Tongue (tissue), 2 donors: ENCODE measurements around the gene LILRA5. TPM values are rescaled to one million over a fixed set of nuclear protein-coding genes. Genes with fewer than 3 reads are reported as not detected.
"Not testable (repeated sequence)": the region's sequence is repeated elsewhere in the genome, so short reads cannot be mapped to it uniquely, and the experiment has no call there.

Experiments
- DNase-seq: peaks from one replicate; pipeline ENCODE4 v3.0.0-alpha.2; 2015
- total RNA-seq: library from RNA; depleted of rRNA; stranded (reverse); fragments of >200 nt; gene quantifications from one replicate; pipeline ENCODE4 v1.2.3, GENCODE V29; 2014

Gene LILRA5
- total RNA-seq, 1 donor from 2014 or later, result not detected

DNA sequence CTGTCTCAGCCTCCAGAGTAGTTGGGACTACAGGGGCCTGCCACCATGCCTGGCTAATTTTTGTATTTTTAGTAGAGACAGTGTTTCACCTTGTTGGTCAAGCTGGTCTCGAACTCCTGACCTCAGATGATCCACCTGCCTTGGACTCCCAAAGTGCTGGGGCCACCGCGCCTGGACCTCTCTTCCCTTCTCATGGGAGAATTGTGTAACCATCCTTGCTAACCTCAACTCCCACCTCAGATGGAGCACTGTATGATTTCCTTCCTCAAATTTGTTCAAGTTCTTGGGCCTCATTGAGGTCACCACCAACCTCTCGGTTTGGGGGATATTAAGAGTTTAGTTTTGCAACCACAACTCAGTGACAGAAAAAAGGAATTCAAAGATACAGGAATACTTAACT is 10.7 kb downstream of the LILRA5 start:
- DNase-seq, result no peak

DNA sequence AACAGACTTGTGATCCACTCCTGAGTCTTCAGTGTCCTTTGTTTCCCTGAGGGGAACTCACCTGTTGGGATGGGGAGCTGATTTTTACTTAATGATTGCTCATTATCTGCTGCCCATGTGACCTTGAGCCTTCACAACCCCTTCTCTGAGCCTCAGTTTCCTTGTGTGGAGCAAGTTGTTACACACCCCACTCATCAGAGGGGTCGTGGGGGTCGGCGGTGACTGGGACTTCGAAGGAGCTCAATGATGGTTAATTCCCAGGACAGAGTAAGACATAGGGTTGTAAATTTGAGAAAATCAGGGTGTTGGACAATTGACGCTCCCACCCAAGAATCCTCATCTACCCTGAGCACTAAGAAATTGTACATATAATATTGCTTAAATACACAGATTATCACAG is 13.5 kb downstream of the LILRA5 start:
- no peak for DNase-seq

DNA sequence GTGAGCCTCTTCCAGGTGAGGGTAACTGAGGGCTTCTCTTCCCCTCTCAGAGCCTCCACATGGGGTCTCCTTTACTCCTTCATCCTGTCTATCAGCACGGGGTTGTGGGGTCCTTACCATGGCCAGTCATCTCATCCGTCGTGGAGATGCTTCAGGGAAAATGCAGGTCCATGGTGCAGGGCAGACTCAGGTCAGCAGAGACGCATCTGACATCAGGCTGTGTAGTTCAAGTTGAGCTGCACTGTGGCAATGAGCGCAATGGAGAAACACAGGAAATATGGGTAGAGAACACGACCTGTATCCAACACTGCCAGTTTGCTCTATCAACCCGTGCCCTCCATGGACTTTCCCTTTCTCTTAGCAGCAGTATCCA is 13.9 kb downstream of the LILRA5 start:
- no peak for DNase-seq

DNA sequence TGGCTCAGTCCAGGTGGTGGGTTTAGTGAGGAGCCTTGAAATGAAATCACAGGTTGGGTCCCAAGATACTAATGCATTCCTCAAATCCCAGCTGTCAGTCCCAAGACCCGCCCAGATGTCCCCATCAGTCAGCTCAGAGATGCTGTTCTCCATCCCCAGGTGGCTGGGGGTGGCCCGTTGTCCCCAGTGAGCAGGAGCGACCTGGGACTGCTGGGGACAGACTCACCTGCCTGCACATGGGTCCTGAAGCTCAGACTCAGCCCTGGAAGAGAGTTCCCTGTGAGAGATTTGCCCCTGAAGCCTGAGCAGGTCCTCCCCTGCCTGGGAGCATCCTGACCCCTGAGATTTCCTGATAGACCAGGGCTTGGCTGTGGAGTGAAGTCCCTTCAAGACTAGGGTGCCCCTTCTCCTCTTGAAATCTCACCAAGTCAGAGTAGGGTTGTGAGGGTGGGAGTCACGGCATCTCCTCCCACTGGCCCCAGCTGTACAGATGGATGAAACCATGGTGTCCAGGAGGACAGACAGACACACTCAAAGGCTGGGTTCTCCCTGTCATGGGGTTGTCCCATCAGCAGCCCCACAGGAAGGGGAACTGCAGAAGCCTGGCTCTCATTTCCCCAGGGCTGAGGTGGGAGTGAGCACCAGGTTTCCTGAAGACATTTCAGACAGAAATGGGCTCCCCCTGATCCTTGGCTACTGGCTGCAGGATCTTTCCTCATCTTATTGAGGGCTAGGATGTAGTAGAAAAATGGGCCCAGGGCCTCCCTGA is 14.4 kb downstream of the LILRA5 start:
- DNase-seq, result no peak

DNA sequence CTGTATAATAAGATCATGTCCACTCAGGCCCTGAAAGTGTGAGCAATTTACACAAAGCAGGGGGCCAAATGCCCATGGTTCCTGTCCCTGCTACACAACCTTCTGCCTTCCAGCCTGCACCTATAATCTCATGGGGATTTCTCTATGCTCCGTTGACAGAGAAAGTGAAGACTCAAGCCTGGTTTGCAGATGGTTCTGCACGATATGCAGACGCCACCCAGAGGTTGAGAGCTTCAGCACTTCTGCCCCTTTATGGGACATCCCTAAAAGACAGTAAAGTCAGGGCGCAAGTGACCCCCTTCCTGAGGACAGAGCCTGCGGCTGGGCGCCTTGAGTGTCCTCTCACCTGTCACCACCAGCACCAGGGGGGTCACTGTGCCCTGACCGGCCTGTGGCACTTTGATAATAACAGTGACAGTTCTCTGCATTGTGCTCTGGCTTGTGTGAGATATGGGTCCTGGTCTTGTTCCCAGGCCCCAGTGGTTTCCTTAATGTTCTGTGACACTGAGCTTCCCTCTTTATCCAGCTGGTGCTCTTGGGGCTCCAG is 15.1 kb downstream of the LILRA5 start:
- no peak for DNase-seq

DNA sequence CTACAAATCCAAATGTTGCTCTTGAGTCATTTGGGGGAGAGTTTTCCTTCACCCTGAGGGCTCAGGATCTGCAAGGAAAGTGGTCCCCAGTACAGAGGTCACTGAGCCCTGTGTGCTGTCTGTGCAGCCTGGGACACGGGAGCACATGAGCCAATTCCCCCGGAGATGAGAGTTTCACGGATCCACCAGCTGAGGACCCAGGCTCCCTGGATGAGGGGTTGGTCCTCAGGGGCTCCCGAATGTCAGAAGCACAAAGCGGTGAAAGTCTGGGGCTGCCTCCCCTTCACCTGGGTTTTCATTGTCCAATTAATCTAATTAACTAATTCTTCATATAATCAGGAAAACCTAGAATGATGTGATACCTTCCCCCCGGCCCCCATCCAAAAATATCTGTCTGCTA is 18.4 kb downstream of the LILRA5 start:
- no peak for DNase-seq

DNA sequence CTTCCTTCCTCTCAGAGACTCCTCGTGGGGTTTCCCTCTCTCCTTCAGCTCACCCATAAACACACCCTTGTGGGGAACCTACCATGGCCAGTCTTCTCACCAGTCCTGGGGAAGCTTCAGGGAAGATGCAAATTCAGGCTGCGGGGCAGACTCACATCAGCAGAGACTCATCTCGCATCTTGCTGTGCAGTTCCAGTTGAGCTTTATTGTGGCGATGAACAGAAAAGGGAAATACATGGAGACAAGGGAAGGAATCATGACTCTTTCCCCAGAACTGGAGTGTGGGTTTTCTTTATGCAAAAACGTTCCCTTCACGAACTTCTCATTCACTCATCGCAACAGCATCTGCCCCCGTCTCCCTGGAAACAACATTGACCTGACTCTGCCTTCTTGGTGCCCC is 23.8 kb downstream of the LILRA5 start:
- not testable (repeated sequence) for DNase-seq

DNA sequence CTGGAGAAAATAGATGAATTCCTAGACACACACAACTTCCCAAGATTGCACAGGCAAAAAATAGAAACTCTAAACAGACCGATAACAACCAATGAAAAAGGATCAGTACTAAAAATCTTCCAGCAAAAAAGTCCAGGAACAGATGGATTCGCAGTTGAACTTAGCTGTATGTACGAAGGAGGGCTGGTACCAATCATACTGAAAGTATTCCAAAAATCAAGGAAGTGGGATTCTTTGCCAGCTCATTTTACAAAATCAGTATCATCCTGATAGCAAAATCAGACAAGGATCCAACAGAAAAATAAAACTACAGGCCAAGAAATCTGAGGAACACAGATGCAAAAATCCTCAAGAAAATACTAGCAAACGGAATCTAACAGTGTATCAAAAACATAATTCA is 25.5 kb downstream of the LILRA5 start:
- DNase-seq, result no peak

DNA sequence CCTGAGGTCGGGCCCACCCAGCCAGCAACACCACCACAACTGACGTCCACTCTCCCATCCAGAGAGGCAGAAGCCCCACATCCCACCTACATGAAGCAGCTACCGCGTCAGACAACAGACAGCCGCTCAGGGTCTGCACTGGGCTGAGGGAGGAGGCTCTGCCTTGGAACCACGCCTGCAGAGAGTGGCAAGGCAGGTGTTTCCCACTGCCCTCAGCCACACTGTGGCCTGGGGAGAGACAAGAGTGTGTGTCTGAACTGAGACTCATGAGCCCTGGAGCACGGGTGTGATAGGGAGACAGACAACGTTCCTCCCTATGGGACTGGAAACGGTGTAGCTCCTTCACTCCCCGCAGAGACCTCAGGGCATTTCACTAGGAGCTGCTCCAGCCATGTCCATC is 26.7 kb downstream of the LILRA5 start:
- not testable (repeated sequence) for DNase-seq

DNA sequence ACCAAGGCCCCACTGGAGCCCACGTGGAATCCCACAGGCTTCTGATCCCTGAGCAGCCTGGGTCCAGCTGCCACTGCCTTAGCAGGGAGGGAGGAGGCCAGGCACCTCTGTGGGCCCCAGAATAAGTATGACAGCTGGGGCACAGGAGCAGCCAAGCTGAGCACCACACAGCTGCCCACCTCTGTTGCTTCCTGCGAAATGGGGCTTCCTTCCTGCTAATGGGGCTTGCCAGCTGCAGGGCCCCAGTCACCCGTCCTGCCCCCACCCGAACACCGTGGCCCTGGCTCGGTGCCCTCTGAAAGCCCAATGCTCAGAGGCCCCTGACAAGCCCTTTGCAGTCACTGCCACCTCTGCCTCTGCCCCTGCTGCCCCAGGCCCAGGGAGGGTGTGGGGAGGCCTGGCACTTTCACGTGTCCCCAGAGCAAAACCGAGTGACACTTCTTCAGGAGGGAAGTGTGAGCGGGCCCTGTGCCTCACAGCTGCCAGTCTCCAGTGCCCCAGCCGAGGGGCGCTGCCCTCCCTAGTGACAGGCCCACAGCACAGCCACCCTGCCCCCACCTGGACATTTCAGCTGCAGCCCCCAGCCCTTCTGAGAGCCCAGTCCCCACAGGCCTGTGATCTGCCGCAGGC is 27.4 kb downstream of the LILRA5 start:
- DNase-seq, result not testable (repeated sequence)

DNA sequence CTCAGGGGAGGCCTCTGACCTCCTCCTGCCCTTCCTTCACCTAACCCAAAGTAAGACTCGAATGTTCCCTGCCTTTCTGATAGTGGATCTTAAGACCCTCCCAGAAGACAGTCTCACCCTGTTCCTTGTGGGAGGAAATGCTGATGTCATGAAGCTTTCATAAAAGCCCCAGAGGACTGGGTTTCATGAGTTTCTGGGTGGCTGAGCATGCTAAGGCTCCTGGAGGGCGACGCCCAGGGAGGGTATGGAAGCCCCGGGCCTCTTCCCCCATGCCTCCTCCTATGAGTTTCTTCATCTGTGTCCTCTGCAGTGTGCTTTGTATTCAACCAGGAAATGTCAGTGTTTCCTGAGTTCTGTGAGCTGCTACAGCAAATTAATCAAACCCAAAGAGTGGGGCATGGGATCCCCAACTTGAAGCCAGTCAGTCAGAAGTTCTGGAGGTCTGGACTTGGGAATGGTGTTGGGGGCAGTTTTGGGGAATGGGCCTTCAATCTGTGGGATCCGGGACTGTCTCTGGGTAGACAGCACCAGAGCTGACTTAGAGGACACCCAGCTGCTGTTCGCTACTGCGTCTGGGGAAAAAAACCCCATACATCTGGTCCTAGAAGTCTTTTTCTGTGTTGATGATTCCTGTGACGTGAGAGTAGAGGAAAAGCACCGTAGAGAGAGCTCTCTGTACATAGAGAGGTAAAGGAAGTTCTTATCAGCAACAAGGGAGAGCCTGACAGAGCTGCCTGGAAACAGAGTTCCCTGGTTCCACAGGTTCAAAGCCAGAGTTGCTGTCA is 30.1 kb downstream of the LILRA5 start:
- no peak for DNase-seq

DNA sequence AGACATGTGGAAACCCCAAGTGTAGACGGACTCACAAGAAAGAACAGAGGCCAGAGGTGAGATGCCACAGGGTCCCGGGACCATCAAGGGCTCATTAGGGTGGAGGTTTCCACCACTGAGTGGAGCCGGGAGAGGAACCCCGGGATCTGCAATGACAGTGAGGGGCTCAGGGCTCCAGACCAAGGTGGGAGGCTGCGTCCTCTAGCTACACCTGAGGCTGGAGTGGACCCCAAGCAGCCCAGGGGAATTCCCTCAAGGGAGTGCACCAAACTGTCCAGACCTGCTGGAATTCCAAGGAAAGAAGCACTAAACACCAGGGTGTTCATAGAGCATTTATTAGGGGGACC is 31.3 kb downstream of the LILRA5 start:
- DNase-seq, result not testable (repeated sequence)

DNA sequence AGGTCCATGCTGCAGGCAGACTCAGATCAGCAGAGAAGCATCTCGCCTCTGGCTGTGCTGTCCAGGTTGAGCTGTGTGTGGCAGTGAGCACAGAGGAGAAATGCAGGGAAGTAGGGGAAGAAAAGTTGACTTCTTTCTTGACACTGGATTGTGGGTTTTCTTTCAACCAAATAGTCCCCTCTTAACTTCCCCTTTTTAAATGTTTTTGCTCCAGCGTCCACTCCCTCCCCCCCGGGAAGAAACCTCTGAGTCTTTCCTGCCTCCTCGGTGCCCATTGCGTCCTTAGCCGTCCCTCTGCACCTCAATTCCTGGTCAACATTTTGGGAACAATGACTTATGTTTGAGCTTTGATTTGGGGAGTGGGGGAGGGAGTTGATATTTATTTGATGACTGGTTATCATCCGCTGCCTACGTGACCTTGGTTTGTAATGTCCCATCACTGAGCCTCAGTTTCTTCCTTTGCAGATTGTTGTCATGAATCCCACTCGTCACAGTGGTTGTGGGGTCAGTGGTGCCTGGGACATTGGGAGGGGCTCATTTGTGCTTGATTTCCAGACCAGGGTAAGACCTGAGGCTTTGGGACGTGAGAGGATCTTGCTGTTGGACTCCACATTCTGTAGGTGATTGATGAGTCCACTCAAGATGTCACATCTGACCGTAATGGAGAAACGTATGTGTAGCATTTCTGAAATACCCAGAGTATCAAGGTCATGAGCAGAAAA is 31.8 kb downstream of the LILRA5 start, which contains the start of gene LILRB2:
Gene LILRB2 (minus strand): TSS at position 104 of the 722 bp plus-strand sequence. CDS start 614 bp downstream, outside the sequence.
- no peak for DNase-seq

DNA sequence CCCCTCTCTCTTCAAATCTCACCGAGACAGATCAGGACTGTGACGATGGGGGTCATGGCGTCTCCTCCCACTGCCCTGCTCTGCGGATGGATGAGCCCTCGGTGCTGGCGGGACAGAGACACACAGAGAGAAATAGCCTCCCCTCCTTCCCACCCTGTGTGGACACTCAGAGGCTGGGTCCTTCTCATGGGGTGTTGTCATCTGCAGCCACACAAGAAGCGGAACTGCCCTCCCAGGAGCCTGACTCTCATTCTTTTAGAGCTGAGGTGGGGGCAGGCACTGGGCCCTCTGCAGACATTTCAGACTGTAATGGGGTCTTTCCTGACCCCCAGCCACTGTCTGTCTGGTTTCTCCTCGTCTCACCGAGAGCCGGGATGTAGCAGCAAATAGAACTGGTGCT is 32.5 kb downstream of the LILRA5 start:
- DNase-seq, result not testable (repeated sequence)

DNA sequence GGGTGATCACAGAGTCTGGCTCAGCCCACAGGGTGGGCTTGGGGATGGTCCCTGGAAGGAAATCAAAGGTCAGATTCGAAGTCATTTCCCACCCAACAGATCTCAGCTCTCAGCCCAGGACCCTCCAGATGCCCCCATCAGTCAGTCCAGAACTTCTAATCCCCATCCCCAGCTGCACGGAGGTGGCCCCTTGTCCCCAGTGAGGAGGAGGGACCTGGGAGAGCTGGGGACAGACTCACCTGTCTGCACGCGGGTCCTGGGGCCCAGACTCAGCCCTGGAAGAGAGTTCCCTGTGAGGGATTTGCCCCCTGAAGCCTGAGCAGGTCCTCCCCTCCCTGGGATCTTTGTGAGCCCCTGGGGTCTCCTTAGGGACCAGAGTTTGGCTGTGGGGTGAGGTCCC is 32.9 kb downstream of the LILRA5 start:
- DNase-seq, result not testable (repeated sequence)

DNA sequence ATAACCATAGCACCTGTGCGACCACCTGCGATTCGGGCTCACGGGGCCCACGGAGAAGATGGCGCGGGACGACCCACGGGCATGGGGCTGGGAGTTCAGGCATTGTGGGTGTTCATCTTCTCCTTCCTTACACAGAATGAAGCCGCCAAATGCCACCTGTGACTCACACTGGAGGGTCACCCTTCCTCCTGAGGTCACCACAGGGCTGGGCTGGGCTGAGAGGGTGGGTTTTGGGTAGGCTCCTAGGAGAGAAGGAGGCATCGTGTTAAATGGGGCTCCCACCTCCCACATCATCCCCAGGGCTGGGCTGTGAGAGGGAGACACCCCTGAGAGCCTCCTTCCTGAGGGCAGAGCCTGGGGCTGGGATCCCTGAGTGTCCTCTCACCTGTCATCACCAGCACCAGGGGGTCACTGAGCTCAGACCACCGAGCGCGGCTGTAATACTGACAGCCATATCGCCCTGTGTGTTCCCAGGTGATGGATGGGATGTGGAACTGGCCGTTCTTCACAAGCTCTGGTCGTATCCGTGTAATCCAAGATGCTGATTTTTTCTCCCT is 33.5 kb downstream of the LILRA5 start:
- no peak for DNase-seq

DNA sequence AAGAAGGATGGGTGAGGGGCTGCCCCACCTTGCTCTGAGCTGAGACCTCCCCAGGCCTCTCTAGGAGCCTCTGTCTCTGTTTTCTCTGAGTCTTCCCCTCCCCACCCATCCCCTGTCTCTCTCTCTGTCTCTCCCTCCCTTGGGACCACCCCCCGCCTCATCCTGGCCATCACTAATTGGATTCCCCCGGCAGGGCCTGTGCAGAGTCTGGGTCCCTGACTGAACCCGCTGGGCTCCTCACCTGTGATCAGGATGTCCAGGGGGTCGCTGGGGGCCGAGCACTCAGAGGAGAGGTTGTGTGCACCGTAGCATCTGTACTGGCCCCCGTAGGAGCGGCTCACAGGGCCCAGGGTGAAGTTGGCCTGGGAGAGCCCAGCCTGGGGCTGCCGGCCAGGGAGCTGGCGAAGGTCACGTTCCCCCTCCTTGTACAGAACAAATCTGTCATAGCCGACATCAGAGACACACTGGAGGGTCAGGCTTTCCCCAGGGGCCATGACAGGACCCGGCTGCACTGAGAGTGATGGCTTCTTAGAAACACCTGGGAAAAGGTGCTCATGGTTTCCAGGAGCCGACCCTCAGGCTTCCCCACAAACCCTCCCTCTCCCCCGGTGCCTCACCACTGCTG is 34.3 kb downstream of the LILRA5 start:
- not testable (repeated sequence) for DNase-seq

DNA sequence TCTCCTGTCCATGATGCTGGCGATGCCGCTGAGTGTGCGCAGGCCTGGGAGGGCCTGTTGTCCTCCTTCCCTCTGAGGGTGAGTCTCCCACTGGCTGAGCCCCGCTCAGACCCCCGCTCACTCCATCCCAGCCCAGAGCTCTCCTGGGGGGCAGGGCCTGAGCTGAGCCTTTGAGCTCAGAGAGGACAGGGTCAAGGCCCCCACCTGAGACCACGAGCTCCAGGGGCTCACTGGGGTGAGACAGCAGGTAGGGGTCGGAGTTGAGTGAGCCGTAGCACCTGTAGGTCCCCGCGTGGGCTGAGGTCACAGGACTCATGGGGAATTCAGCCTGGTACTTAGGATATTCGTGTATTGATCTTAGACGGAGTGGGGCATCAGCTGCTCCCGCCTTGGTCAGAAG is 34.9 kb downstream of the LILRA5 start:
- DNase-seq, result not testable (repeated sequence)

DNA sequence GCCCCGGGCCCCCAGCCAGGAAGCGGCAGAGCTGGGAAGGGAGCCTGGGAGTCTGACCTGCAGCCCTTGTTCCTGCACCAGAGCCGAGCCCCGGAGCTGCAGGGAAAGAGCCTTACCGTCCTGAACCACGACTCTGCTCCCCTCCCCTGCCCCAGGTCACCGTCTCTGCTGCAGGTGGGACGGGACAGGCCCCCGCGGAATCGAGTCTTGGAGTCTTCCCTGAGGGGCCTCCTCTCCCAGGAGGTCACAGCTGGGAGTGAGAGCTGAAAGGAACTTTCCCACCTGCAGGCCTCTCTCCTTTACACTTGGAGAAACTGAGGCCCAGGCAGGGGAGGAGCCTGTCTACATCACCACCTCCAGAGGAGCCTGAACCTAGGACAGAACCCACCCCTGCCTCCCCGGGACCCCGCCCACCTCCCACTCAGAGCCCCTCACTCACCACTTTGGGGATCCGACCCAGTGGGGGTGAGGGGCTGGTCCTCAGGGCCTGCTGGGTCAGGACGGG is 35.8 kb downstream of the LILRA5 start:
- DNase-seq, result not testable (repeated sequence)

DNA sequence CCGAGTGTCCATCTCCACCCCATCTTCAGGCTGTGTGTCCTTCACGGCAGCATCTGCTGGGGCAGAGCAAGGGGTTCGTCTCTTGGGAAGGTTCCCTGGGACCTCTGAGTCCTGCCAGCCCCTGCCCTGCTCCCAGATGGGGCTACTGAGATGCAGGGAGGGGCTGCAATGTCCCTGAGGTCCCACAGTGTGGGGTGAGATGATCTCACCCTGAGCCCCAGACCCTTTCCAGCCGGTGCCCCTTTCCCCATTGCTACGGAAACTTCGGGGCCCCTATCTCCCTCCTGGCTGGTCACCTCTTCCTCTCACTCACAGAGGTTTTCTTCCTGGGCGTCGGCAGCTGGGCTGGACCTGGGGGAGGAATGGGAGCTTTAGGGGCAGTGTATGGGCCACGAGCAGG is 37.0 kb downstream of the LILRA5 start:
- no peak for DNase-seq

DNA sequence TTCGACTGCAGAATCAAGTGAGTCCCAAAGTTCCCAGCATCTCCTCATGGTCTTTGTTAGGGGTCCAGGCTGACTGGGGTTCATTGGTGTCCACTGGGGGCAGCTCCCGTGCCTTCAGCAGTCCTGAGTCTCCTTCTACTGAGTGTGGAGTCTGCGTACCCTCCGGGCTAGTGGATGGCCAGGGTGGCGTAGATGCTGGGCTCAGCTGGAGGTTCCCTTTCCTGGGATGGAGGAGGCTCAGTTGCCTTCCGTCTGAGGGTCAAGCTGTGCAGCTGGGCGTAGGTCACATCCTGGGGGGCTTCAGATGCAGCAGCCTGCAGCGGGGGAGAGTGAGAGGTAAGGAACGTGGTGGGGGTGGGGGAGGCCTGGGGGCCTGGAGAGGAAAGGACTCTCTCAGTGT is 38.5 kb downstream of the LILRA5 start:
- DNase-seq, result not testable (repeated sequence)
